Stimulated activated CD8-positive, alpha-beta memory T cell treated with anti-CD3 and anti-CD28 coated beads, Interleukin-12 subunit alpha, Interleukin-12 subunit beta, amount 100 ng/mL, for 4 hours (primary cell): ENCODE results near the gene ESRRG.
"Not testable (repeated sequence)": the region's sequence is repeated elsewhere in the genome, so short reads cannot be mapped to it uniquely, and the experiment has no call there.

Experiments
- DNase-seq: peaks from one replicate; pipeline ENCODE4 v3.0.0-alpha.2; 2020; ENCODE audit warnings: low read depth

The ESRRG gene

DNA sequence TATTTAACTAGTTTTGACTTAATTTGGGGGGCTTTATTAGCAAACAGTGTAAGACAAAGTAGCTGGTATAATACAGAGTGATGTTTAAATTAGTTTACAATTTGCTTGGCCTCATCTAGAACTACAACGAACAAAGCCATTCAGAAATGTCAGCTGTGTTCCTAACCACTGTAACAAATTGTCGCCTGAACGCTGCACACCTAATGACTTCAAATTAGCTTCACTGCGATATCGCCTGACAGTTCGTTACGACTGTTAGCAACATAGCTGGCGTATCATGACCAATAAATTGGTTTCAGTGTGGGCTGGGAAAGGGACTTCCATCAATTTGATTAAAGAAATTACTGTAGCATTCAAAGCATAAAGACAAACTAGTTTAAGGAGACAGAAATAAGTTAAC lies 160.1 kb downstream of the ESRRG start:
- DNase-seq, result no peak

DNA sequence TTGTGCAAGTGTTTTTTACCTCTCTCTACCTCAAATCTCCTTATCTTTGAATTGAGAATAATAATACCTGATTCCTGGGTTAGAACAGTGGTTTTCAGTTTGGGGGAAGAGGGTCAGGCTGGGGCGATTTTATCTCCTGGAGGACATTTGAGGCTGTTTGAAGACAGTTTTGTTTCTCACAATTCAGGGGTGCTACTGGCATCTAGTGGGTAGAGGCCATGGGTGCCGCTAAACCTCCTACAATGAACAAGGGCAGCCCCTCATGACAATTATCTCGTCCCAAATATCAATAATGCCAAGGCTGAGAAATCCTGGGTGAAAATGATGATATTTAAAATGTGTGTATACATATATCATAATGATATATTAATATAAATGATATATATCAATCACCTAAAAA lies 160.8 kb downstream of the ESRRG start:
- no peak for DNase-seq

DNA sequence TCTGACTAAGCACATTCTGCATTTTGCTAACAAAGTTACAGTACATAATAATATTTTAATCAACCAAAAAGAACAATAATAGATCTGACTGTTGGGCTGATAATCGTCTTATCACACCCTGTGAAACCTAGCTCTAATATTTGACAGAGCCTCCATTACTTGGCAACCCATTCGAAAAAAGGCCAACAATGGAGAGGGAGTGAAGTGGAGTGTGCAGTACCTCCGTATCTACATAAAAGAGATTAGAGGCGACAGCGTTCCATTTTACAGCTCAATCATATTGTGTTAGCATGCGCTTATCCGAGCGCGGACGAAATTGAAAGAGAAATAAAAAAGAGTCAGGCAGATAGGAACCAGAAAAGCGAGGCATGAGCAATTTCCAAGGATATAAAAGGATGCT lies 162.7 kb downstream of the ESRRG start:
- DNase-seq, result no peak

DNA sequence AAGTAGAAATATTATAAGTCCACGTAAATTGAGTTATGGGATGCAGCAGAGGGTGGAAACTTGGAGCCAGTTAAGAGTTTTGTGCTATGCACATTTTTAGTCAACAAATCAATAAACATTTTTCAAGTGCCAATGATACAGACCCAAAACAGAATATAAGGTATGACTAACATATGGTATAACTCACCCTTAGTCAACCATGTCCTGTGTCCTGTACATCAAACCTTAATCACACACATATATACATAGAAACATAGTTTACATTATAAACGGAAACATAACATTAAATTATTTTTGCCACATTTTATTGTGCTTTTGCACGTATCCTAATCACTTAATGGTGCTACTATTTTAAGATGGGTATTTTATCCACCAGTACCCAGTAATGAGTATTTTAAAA lies 163.9 kb downstream of the ESRRG start:
- no peak for DNase-seq

DNA sequence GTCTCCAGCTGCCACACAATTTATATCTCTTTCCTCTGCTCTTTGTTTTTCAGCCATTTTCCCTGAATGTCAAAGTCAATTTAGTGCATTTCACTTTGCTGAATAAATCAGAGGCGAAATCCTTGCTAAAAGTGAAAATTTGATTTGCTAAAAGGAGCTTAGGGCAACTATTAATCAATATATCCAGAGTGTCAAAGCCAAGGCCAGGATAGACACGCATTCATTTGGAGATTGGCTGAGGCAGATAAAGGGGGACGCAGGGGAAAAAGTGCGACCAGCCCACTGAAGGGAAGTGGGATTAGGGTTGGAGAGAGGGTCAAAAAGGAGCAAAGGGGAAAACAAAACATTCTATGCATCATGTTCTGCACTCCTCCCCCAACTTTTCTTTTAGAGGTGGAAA lies 167.6 kb downstream of the ESRRG start:
- no peak for DNase-seq

DNA sequence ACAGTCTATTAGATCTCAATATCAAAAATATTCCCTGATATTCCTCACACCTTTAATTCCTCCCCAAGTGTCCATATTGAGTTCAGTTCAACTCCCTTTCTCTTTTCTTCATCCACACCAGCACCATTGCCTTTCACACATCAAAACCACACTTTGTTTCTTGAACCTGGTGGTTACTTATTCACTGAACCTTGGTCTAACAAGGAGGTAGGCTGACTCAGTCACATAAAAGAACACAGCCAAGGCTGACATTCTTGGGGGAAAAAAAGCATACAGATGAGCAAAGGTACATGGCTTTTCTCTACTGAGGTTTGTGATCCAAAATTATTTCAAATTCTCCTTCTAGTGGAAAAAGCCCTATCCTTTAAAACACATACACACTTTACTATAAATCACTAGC lies 168.3 kb downstream of the ESRRG start:
- no peak for DNase-seq

DNA sequence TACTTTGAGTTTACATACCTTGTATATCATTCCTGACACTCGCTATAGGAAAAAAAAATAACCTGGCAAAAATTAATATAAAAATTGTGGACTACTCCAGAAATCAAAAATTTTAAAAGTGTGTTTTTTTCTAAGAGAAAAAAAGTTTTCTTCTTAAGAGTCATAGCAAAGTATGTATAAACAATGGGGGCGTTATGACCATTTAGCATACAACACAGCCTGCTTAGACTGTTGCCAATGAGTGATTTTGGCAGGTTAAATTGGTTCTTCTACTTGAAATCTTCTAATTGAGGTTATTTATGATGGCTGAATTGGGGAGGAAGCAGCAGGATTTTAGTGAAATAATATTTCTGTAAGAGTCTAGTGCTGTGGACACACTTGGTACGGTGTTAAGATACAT lies 169.5 kb downstream of the ESRRG start:
- DNase-seq, result no peak

DNA sequence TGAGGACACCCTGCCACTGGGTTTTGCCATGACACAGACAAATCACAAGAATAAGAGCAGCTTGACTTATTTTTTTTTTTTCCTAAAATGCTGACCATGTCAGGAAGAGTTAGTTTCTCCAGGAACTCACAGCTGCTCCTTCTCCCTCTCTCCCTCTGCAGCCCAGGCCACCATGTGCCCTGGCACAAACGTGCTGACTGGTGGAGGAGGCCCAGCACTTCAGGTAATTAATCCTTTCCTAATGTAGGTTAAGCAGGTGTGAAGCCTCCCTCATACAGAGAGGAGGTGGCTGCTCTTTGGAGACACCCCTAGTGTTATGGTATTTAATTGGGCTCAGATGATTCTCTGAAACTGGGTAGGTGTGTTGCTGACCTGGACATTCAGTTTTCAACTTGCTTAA lies 170.2 kb downstream of the ESRRG start:
- DNase-seq, result no peak

DNA sequence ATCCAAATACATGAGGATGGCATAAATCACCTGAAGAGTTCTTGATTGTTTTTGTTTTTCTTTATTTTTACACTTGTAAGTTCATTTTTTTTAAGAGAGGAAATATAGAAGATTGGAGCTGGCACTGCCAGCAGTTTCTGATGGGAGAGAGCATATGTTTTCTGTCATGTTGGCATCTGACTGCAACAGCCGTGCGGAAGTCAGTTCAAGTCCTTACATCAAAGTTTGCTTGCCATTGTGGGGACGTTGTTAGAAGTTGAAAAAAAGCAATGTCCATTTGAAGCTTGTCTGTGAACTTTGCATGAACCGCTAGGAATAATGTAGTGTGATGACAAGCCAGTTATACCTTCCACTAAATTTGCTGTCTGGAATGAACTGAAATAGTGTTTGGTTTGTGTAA lies 173.4 kb downstream of the ESRRG start:
- DNase-seq, result no peak

DNA sequence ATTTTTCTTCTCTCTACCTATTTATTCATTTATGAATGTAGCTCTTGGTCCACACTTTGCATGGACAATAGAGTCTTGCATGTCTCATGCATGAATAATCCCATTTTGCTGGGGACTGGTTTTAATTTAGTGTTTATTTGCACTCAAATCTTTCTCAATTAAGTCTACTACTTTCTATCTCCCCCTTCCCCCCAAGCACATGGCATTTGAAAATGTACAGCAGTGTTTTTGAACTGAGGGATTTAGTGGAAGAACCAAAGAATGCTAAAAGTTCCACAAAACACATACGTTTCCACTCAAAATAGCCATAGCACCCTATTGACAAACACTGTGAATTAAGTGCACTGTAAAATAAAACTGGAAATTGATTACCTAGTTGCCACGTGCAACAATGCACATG lies 180.5 kb downstream of the ESRRG start:
- DNase-seq, result no peak

DNA sequence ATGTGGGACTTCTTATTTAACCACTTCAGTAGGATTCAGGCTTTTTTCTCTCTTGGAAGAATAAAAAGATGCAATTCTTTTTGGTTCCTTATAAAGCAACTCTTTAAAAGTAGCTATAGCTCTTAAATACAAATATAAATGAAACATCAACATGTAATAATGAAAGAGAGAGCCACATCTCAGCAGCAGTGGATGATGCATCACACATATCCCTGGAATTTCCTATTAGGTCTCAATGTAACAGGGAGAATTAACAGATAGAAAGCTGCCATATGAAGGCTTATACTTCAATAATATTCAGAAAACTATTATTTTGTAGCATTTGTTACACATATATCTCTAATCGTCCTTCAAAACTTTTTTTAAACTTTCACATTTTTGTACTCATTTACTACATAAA lies 181.0 kb downstream of the ESRRG start:
- DNase-seq, result no peak

DNA sequence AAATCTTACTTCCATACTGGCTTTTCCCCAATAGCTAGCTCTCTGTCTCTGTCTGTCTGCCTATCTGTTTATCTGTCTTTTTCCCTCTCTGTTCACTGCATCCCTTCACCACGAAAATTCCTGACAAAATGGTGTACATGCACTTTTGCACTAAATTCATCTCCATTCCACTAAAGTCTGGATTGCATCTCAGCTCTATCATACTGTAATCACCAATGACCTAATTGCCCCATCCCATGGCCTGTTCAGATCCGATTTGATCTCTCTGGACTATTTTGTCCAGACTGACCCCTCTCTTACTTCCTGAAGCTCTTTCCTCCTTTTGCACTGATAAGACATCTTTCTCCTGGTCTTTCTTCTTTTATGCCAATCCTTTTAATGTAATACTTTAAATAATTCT lies 187.5 kb downstream of the ESRRG start:
- DNase-seq, result no peak

DNA sequence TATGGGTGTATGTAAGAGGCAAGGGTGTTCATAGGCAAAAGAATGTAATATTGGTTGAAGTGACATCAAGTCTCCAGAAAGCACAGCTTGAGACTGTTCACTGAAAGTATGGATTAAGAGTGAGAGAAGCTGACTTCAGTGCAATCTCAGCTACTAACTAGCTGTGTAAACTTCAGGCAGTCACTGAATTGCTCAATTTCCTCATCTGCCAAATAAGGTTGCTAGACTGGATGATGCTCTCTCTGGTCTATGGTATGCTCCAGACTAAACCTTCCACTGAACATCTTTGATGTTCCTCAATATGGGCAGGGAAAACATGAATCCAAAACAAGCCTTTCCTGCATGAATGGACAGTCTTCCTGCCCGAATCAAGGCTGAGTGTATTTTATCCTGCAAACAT lies 188.2 kb downstream of the ESRRG start:
- DNase-seq, result no peak

DNA sequence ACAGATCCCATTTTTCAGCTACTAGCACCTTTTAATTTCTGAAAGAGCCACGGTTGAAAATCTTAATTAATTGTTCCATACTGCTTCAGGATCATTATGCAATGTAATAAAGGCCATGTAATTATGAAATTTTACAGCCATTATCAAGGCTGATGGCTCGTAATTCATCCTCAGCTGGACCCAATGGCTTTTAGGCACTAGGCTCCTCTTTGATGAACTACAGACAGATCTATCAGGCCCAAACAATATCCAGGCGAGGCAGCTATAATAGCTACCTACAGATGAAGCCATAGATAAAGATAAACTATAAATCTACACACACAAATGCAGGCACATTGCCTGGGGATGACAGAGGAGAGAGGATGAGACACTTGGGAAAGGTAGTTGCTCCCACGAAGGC lies 189.5 kb downstream of the ESRRG start:
- DNase-seq, result no peak

DNA sequence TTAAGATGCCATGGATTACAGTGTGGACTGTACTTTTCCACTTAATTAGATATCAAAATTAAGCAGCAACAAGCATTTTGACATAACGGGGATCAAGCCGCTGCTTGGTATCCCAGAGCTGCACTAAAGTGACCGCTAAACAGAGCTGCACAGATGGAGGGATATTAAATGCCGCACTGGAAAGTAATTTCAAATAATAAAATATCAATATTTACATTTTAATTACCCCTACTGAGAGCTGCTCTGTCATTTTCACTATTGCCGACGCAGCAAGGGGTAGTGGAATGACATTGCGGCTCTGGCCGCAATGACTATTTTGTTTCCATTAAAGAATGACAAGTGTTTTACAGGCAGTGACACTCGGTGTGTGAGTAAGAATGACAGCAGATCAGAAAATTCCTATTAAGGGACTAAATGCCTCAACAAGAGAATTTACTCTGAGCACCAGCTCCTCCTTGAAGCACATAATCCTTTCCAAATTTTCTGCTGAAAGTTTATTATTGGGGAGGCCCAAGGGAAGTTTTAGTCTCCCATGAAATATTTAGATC lies 190.9 kb downstream of the ESRRG start:
- no peak for DNase-seq

DNA sequence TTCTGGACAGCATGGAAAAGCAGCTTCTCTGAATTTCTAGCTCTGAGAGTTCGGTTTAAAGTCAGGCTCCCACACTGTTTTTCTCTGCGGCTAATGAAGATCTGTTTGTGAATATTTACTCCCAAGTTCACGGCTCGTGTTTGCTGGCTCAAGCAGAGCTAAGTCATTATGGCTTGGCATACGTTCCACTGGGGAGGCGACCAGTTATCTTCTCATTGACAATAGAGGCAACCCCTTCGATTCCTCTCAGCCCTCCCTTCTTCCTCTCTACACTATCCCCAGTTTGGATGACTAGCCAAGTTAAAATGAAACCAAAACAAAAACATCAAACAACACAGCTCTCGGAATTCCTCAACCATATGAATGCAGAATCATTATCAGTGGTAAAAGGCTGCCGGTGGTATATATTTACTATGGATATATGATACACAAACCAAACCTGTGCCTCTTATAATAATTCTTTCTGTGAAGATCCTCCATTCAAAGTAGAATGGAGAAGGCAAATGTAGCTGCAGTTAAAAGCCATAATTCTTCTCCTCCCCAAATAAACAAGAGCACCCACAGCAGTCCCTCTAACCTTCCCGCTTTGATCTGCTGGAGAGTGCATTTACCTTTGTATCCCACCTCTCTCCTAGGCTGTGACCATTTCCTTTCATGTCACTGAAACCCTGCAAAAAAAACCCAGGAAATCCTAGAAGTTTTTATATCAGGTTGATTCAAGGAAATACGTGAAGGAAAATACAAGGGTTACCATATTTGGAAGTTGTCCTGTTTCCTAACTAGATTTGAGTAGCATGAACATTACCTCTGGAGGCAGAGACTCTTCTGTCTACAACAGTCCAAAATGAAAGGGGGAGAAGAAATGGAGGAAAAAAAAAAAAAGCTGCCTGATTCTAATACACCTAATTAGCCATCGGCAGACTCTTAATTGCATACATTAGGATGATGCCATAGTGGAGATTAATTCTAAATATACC lies 191.7 kb downstream of the ESRRG start:
- DNase-seq, result no peak

DNA sequence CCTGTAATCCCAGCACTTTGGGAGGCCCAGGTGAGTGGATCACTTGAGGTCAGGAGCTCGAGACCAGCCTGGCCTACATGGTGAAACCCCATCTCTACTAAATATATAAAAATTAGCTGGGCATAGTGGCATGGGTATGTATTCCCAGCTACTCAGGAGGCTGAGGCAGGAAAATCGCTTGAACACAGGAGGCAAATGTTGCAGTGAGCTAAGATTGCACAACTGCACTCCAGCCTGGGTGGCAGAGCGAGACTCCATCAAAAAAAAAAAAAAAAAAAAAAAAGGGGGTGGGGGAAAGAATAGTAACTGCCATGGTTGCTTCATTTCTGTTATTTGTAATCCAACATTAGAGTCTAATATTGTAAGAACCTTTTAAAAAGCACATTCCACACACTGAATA lies 193.4 kb downstream of the ESRRG start:
- not testable (repeated sequence) for DNase-seq

DNA sequence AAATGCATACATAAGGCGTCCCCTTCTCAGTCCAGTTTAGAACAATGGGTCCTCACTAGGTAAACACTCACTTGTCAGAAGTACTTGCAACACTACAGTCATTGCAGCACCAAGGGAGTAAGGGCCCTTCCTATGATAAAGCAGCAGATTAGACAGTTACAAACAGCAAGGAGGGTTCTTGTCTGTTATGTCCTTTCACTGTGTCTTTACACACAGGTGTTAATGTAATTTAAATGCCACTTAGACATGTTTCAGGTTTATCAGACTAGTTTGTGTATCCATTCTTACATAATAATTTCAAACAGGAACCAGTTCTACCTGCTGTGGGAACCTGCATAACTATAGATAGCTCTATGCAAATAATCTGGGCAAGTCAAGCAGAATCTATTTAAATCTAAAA lies 194.4 kb downstream of the ESRRG start:
- no peak for DNase-seq

DNA sequence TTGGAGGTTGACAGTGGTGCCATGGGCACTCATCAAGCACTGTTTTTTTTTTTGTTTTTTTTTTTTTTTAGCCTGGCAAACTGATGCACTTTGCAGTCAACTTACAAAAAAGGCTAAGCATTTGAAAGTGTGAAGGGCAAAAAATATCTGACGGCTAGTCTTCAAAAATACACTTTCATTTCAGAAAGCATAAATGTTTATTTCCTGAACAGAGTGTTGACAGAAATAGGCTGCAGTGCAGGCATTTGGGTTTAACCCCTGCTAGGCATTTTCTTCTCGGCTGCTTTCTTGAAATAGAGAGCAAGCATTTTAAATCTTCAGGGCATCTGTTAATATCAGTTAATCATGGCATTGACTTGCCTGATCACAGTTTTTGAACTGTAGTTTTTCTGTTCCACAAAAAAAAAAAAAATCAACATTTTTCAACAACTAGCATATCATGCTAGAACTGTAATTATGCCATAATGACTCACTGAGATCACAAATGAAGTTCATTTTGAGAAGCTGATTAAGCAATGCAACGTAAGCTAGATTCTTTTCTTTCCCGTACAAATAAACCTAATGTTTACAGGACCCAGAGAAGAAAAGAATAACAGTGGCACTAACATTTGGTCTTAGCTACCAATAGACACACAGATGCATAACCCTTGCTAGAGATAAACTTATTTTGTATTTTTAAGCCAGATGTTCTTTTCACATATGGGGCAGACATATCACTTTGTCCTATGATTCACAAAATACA lies 199.6 kb downstream of the ESRRG start:
- no peak for DNase-seq

DNA sequence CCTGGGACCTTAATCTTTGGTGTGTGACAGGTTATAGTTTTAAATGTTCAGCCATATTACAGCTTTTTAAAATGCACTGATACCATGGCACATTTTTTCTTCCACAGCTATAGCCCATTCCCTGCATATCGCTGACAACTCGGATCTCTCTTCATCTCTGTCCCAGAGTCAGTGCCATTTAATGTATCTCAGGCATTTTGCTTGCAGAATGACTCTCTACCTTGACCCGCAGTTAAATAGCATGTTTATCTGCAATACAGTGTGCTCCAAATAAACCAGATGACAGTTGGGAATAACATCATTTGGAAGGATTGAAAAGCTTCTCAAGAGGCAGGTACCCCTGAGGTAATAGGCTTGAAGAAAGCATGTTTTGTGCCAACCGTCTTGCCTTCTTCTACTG lies 200.2 kb downstream of the ESRRG start:
- no peak for DNase-seq

DNA sequence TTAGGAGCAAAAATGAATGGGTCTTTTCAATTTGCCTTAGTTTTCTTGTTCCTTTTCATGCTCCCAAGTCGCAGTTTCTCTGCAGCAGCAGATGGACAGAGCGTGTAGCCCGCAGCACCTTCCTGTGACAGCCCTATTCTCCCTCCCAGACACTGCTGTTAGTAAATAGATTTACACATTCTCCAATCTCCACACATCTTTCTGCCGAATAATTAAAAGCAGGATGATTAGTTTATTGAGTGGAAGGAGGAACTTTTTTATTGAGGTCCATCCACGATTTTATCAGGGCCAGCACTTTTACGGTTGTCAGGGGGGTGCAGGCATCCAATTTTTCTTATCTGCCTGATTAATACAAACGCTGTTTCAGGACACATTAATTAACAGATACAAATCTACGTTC lies 201.8 kb downstream of the ESRRG start:
- DNase-seq, result no peak

DNA sequence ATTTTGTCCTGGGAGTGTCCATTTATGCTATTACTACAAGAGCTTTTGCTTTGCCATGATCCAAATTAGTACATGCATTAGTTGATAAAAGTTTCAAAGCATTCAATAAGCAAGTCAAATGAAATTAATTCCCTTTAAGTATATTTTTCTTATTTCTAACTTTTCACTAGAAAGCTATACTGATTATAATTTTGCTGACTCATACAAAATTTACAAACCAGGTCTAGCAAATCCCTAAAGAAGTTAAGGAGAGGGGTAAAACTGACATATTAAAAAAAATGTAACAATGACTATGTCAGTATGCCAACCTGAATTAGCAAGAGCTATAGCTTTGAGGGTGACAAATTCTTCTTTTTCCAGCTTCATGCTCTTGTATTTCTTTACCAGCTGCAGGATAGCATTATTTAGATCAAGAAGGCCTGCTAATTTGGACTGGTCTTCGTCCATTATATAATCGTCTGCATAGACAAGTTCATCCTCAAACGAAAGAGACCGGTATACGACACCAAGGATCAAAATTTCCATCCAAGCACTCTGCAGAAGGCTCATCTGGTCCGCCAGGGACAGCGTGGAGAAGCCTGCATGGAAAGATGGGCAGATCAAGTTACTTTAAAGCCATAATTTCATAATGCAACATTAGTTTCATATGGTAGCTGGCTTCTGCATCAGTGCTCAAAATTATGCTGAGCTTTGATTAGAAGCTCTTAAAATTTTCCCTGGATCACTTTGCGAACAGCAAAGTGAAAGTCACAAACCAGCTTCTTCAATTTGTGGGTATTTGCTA lies 204.2 kb downstream of the ESRRG start:
- DNase-seq, result no peak
